GM19455 (cell line): ENCODE data around the gene PSME3IP1.
"Not testable (repeated sequence)": the region's sequence is repeated elsewhere in the genome, so short reads cannot be mapped to it uniquely, and the experiment has no call there.

Experiments
- ATAC-seq: cut with Tn5 transposase; IDR thresholded peaks from one replicate; pipeline ENCODE4 v1.9.1; 2021; ENCODE audit not compliant: unreplicated experiment

The PSME3IP1 gene

DNA sequence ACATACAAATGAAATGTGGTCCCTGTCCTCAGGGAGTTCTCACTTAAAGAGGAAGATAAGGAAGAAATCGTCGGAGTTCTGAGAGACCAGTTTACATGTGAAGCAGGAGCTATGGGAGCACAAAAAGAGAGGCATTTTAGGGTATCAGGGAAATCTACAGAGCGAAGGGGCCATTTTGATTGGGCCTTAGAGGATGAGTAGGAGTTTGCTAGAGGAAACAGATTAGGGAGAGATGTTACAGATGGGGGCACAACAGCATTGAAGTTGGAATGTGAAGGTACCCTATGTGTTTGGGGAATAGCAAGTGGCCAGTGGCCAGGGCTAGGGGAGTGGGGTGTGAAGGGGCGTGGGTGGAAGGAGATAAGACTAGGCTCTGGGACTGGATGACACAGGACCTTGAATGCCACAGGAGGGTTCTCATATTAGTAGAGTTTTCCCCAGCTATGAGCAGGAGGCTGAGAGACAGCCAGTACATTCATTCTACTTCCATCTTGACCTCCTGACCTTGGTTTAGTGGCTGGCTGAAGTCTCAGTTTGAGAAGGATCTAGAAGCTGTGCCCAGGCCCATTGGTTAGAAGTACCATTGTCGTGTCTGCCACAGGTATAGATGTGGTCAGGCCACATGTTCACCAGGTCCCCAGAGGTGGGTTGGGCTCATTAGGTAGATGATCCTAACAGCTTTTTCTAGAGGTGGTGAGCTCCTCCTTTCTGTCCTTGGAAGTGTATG lies 58.6 kb downstream of the PSME3IP1 start:
- ATAC-seq = no peak

DNA sequence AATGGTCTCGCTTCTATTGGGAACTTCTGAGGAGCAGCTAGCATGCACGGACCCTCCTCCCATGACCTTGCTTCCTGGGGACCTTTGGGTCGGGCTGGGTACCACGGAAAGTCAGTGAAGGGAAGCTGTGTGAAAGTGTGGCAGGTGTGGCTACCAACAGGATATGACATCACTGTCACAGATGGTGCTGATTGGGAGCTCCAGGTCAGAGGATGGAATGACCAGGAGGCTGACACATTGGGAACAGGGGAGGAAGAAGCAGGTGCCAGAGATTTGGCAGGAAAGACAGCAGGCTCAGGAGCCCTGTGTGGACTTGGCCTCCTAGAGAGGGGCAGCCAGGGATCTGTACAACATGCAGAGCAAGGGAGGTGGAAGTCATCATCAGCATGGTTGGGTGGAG lies 59.4 kb downstream of the PSME3IP1 start:
- ATAC-seq = no peak

DNA sequence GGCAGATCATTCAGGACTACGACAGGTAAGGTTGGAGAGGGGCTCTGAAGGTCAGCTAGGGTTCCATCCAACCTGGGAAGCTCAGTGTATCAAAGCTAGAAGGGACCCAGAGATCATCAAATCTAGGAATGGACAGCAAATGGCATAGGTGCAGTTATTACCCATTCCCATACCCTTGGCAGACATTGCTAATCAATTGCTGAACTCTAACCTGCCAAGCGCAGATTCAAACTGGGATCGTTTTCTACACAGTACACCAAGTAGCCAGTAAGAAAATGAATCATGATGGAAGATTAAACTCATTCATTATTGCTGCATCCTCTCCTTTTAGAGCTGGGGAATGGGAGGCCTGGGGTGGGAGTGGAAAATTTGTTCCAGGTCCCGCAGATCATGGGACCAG lies 59.9 kb downstream of the PSME3IP1 start:
- no peak for ATAC-seq

DNA sequence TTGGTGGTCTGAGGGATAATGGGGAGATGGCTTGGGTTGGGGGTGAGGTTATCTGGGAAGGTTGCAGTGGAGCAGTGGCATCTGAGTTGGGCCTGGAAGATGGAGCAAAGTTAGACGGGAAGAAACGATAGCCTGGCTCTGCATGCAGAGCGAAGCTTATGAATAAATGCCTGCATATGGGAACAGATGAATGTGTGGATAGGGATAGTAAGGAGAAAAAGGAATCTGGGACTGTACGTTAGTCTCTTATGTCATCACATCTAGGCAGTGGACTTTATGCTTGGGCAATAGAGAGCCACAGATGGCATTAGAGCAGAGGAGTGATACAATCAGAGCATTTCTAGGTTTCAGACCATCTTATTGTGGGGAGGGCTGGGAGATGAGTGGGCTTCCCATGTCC lies 60.5 kb downstream of the PSME3IP1 start:
- no peak for ATAC-seq

DNA sequence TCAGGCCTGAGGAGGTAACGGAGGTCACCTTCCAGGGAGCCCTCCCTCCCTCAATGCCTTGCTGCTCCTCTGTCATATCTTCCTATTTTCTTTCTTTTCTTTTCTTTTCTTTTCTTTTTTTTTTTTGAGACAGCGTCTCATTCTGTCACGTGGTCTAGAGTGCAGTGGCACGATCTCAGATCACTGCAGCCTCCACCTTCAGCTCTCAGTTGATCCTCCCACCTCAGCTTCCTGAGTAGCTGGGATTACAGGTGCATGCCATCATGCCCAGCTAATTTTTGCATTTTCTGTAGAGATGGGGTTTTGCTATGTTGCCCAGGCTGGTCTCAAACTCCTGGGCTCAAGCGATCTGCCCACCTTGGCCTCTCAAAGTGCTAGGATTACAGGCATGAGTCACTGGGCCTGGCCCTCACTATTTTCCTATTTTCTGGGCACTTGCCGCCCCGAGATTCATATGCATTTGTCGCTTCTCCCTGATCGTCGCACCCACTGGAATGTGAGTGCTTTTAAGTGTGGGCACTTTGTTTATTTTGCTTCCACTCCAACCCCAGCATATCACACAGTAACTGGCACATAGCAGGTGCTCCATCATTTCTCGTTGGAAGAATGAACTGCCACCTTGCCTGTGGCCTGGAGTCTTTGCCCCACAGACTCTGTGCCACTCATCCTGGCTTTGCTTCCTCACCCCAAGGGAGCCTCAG lies 61.7 kb downstream of the PSME3IP1 start:
- ATAC-seq = no peak

DNA sequence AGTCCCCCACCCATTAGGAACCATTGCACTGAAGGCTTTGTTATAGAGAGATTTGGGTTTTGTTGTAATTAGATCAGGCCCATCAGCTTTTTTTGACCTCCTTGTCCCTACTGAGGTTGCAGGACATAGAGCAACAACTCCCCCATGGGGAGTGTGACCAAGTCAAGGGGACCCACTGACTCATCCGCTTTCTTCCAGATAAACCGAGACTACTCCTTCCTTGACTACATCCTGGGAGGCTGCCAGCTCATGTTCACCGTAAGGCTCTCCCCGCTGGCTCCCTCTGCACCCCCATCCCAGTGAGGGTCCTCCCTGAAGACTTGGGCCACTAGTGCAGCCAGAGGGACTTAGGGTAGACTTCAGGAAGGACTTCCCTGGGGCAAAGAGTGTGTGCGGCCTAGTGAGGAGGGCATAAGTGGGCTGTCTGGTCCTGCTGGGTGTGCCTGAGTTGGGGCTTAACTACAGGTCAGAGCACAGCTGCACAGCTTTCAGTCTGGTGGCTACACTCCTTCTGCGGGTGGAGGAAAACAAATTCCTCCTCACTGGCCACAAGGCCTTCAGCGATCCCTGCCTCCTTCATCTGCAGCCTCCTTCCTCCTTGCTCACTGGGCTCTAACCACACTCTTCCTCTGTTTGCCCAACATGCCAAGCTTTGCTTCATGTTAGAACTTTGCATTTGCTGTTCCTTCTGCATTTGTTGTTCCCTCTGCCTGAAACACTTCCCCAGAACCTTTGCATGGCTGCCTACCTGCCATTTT lies 62.4 kb downstream of the PSME3IP1 start:
- ATAC-seq = no peak

DNA sequence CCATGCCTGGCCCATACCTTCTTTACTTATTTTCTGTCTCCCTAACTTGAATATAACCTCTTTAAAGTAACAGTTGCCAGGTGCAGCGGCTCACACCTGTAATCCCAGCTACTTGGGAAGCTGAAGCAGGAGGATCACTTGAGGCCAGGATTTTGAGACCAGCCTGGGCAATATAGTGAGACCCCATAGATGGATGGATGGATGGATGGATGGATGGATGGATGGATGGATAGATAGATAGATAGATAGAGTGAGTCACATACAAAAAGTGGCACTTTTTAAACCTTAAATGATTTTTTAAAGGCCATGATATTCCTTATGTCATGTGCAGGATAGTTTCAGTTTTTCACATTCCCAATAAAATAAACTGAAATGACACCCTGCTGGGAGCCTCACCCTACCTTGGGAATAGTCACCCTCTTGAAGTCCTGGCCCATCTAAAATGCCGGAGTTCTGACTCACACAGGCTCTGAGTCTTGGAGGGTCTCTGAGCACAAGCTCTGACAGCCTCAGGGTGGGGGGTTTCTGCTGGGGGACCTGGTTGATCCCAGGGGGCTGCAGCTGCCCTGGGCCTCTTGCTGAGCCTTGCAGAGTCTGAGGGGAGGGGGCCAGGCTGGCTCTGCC lies 67.3 kb downstream of the PSME3IP1 start:
- ATAC-seq = no peak

DNA sequence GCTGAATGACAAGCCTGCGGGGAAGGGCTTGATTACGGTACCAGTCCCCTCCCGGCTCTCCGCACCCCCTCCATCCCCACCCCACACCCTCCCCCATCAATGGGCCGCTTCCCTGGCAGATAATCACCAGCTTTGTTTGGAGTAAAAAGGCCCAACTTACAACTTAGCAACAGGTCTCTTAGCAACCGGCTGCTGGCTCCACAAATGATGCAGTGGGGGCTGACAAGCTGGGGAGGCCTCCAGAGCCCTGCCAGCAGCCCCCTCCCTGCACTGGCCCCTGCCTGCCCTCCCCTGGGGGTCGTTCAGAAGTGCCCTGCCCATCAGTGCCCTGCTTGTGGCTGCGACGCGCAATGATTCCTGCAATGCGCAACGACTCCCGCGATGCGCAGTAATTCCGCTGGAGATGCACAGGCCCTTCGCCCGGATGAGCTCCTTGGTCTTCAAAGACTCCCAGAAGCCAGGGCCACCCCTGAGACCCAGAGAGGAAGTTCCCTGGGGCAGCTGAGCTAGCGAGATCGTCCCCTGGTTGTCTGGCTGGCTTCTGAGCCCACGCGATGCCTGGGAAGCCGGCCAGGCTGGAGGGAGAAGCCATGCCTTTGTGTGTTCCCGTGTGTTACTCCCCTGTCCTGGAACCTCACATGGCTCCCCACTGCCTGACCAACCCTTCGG lies 70.2 kb downstream of the PSME3IP1 start:
- ATAC-seq = no peak

DNA sequence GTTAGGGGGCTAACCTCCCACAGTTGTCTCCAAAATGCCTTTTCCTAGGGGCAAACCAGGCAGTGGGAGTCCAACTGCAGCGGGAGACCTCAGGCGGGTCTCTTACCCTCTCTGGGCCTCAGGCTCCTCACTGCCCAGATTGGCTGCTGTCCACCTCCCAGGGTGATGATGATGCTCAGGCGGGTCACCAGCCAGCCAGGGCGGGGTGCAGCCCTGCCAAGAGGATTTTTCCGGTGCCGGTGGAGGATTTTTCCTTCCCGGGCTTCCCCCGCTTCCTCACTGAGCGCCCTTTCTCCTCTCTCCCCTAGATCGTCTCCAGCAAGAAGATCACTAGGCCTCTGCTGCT lies 70.7 kb downstream of the PSME3IP1 start:
- ATAC-seq = no peak

DNA sequence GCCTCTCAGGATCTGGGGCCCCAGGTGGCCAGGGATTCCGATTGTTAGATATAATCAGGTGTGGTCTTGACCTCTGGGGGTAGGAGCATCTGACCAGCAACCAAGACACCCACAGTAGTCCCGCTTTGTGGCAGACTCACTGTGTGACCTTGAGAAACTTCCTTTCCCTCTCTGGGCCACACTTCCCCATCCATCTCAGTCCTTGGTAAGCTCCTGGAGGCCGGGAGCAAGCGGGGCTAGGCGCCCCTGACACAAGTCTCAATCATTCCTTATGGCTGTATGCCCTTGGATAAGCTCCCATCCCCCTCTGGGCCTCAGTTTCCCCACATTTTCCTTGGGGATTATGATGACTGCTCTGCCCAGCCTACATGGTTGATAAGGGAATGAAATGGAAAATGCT lies 72.2 kb downstream of the PSME3IP1 start:
- ATAC-seq = no peak

DNA sequence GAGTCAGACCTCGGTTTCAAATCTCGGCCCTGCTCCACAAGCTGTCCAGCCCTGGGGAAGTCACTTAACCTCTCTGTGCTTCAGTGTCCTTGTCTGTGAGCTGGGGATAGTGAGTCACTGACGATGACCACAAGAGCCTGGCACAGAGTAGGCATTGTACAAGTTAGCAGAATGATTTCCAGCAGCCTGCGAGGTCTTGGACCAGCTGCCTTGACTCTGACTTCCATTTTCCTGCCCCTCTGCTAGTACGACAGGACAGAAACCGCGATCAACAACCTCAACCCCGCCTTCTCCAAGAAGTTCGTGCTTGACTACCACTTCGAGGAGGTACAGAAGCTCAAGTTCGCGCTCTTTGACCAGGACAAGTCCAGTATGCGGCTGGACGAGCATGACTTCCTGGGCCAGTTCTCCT lies 72.8 kb downstream of the PSME3IP1 start:
- no peak for ATAC-seq

DNA sequence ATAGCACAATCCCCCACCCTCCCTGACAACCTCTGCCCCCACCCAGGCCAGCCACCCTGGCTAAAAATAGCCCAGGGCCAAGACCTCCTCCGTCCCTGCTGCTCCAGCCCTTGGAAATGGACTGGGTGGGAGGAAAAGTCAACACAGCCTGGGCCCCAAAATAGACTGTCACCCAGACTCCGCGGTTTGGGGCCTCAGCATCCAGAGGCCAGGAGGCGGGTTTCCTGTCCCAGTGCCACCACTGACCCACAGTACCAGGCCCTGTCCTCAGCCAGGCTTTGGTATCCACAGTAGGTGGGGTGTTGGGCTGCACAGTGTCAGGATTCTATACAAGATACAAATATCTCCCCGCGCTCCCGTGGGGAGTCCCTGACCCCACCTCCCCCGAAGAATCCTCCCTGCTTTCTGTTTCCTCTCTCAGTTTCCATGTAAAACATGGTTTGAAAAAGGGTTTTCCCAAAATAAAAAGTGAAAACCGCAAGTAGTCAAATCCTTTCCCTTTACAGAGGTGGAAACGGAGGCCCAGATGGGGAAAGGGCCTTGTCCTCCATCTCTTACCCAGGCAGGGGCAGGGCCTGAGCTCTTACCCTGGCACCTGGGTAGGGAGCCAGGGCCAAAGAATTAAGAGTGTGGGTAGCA lies 73.3 kb downstream of the PSME3IP1 start:
- ATAC-seq = no peak

DNA sequence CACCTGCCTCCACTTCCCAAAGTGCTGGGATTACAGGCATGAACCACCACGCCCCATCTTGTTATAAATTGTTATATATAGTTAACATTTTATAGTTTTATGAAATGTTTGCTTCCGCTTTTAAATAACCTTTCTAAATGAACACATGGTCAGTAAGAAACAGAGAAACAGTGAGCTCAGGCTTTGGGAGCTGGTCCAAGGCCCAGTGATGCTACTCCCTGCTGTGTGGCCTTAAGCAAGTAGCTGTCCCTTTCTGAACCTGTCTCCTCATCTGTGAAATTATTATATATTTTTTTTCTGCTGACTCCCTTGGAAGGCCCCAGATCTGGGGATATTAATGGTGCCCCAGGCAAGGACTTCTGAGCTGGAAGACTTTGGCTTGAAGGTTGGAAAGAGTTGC lies 74.4 kb downstream of the PSME3IP1 start:
- ATAC-seq = no peak

DNA sequence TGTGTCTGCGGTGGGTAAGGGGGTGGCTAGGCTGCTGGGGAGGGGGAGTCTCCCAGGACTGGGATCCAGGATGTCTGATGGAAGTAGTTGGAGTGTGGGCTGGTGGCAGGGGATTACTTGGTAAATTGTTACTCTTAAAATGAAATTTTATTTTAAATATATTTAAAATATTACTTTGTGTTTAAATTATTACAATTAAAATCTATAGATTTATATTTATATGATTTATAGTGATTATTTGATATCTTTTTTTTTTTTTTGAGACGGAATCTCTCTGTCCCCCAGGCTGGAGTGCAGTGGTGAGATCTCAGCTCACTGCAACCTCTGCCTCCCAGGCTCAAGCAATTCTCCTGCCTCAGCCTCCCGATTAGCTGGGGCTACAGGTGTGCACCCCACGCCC lies 74.9 kb downstream of the PSME3IP1 start:
- no peak for ATAC-seq

DNA sequence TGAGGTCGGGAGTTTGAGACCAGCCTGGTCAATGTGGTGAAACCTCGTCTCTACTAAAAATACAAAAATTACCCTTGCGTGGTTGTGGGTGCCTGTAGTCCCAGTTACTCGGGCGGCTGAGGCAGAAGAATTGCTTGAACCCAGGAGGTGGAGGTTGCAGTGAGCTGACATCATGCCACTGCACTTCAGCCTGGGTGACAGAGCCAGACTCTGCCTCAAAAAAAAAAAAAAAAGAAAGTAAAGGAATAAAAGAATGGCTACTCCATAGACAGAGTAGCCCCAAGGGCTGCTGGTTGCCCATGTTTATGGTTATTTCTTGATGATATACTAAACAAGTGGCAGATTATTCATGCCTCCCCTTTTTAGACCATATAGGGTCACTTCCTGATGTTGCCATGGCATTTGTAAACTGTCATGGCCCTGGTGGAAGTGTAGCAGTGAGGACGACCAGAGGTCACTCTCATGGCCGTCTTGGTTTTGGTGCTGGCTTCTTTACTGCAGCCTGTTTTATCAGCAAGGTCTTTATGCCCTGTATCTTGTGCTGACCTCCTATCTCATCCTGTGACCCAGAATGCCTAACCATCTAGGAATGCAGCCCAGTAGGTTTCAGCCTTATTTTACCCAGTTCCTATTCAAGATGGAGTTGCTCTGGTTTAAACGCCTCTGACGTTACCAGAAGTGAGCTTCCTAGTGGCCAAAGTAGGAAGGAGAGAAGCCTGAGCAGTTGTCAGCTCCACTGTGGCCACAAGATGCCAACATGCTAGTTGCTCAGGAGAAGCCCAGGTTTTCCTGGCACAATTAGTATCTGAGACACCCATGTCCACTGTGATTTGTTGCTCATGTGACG lies 76.4 kb downstream of the PSME3IP1 start:
- not testable (repeated sequence) for ATAC-seq

DNA sequence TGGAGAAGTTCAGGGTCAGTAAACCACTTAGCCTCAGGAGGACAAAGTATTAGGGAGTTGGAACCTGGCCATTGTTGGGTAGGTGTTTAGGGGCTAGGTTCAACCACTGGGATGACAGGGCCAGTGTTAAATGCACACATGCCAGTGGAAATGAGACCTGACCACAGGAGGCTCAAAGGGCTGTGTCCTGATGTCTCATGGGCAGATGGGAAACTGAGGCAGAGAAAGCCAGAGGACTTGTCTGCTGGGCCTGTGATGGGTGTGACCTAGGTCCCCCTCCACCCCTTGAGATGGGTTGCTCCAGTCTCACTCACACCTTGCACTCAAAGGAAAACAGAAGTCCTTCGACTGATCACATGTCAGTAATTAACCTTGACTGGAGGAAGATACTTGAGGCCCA lies 77.4 kb downstream of the PSME3IP1 start:
- no peak for ATAC-seq

DNA sequence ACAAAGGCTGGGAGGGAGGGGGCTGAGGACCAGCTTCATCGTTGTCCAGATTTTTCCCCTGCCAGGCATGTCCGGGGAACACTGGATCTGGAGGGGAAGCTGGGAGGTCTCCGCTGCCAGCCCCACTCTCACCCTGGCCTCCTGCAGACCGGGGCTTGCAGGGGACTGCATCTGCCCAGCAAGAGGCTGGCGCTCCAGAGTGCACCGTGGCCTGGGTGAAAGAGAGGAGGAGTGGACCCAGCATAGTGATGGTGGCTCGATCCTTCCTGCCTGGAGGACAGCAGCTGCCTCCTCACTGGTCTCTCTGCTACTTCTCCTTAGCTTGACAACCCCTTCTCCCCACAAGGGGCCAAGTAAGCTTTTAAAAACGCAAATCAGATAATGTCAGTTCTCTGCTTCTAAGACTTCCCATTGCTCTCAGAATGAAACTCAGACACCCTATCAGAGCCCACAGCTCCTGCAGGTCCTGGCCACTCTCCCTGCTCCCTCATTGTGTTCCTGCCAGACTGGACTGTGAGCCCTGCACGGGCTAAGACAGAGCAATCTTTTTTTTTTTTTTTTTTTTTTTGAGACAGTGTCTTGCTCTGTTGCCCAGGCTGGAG lies 78.4 kb downstream of the PSME3IP1 start:
- ATAC-seq = no peak

DNA sequence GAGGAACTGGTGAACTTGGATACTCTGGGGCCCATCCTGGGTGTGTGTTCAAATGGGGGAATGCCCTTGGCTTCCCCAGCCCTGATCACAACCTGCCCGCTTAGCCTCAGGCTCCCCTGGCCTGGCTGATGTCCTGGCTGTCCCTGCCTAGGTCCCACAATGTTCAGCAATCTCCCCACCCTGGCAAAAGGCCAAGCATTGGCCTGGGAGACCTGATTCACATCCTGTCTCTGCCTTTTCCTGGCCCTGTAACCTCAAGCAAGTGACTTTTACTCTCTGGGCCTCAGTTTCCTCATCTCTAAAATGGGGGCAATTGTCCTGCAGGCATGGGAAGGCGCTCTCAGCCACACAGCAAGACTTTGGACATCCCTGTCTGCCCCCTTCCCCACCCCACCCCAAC lies 79.1 kb downstream of the PSME3IP1 start:
- no peak for ATAC-seq

DNA sequence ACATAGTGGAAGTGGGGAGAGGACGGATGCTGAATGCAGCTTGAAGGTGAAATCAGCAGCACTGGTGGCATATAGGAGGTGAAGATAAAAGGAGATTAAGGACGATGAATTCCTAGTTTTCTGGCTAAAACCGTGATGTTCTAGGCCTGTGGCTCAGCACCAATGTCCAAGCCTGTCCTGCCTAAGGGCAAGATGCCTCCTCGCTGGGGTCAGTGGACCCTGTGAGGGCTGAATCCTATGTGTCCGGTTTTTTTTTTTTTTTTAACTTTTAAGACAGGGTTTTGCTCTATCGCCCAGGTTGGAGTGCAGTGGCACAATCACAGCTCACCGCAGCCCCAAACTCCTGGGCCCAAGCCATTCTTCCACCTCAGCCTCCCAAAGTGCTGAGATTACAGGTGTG lies 80.7 kb downstream of the PSME3IP1 start:
- ATAC-seq = no peak
